Hepatic stellate cell (primary cell): ENCODE results near the gene MFSD1.
A peak's percentile ranks its signal among the peaks of the same experiment; 100 is the strongest.

ENCODE experiments used
- DNase-seq: peaks from one replicate; pipeline ENCODE4 v3.0.0; 2011; ENCODE audit warnings: low spot score

MFSD1 gene

DNA sequence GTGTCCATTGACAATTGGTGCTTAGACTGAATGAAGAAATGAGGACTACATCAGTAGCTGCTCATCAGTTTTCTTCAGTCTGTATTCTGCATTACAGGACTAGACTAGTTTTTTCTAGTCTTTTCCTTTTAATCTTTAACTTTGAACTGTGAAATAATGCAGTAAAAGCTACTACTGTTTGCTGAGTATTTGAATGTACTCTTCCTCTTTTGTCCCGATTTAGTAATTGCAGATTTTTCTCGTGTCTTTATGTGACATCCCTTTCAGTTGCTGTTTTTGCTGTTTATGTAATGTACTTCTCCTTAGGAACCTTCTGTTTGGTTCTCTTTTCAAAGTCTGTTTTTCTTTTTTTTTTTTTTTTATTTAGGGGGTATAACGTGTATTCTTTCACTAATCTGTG is 17.4 kb downstream of the MFSD1 start:
- DNase-seq, result no peak

DNA sequence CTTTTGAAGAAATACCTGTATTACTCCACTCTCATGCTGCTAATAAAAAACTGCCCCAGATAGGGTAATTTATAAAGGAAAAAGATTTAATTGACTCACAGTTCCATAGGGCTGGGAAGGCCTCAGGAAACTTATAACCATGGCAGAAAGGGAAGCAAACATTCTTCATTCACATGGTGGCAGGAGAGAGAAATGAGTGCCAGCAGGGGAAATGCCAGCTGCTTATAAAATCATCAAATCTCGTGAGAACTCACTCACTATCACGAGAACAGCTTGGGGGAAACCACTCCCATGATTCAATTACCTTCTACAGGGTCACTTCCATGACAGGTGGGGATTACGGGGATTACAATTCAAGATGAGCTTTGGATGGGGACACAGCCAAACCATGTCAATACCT is 18.7 kb downstream of the MFSD1 start:
- no peak for DNase-seq

DNA sequence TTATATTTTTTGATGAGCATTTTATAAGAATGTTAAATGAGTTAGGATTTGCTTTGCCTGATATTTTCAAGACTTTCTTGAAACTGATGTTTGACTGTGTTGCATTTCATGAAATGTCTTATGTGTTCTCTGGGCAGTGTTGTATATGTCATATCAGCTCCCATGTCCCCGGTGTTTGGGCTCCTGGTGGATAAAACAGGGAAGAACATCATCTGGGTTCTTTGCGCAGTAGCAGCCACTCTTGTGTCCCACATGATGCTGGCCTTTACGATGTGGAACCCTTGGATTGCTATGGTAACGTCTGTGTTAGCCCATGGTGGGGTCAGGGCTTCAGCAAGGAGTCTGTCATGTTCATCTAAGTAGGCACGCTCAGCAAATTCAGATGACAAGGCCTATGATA is 20.0 kb downstream of the MFSD1 start:
- DNase-seq, result no peak

DNA sequence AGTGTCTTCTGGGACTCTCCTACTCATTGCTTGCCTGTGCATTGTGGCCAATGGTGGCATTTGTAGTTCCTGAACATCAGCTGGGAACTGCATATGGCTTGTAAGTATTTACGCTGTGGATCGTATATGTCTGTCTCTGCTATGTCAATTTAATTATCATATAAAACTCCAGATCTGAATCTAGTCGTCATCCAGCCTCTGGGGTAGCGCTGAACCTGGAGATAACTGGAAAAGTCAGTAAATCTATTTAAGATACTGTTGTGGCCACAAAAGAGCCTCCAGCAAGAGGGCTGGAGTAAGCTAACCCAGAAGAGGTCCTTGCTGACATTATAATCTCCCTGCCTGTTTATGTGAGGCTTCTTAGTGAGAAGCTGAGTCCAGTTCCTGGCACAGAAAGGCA is 21.6 kb downstream of the MFSD1 start:
- no peak for DNase-seq

DNA sequence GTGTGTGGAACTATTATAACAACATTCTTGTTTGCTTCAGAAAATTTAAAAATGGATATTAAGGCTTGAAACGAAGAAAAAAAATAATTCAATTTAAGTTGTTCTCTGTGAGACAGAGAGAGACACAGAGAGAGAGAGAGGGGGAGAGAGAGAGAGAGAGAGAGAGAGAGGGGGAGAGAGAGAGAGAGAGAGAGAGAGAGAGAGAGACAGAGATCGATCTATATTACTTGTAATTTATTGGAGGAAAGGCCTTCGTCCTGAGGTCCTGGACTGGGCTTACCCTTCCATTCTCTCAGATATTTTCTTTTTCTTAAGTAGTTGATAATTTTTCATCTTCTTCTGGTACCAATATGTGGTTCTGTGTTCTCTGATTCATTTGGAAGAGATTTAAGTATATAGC is 25.9 kb downstream of the MFSD1 start:
- no peak for DNase-seq

DNA sequence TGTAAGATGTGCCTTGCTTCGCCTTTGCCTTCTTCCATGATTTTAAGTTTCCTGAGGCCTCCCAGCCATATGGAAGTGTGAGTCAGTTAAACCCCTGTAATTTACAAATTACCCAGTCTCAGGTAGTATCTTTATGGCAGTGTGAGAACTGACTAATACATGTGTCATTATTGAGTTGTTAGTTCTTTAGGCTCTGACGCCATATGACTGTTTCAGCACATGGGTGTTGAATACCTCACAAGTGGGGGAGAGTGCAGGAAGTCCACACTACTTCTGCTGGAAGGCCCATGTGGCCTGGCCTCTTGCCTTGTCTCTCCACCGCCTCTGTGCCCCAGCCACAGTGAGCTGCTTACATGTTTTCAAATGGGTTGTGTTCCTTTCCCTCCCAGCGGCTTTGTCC is 28.5 kb downstream of the MFSD1 start:
- no peak for DNase-seq

DNA sequence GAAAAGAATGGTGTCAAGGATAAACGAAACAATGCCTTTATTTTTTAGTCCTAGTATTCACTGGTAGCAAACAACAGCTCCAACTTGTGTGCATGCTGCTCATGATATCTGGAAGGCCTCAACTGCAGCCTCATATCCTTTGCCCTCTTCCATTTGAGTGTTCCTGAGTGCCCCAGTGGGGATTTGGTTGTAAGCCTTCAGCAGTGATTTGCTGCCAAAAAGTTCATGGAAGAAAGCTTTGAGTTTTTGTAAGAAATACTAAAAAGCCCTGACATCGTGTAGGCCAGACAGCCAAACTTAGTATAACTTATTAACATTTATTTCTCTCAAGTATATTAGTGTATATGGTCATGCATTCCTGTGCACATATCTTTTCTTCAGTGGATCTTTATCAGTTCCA is 30.0 kb downstream of the MFSD1 start:
- DNase-seq, result no peak

DNA sequence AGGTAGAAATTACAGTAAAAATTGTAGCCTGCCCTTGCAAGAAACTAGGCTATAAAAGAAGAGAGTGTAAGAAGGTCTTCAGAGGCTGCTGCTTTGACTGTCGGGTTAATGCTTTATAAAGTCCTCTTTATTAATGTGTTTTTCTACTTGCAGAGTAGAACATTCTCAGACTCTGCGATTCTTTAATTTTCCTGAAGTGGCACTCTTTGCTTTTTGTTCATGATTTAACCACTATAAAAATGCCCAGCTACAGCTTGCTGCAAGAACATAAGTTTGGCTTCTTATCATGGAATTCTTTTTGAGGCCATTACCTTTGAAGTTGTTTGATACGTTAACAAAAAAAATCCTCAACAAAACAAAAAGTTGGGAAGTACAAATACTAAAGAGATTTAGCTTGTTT is 33.8 kb downstream of the MFSD1 start:
- no peak for DNase-seq

DNA sequence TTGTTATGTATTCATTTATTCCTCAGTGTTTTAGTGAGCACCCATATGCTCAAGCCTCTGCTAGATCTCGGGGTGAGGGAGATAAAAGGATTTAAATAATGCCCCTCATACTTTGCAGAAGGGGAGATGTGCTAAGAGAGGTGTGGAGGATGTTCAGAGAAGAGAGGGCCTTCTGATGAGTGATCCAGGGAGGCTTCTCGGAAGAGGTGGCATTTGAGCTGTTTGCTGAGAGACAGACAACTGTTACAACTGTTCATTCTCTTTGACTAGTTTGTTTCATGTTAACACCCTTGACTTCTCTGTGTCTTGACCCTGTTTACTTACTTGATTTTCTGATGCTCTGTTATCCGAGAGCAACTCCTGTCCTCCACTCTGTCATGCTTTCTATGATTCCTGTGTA is 34.5 kb downstream of the MFSD1 start:
- DNase-seq, result no peak

DNA sequence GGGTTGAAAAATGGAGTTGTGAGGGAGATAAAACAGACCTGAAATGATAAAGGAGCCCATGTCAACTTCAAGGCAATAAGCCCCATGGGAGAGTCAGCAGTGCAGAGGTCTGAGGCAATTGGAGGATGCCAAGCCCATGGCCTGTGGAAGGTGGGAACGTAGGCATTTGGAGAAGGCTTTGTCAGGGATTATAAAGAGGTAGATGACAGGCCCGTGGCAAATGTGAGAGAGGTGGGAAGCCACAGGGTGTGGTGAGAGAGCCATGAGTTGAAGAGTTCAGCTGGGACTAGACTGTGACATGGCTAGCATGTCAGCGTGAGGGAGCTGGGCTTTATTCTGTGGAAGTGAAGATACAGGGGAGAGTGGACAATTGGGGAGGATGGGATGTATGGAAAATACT is 35.4 kb downstream of the MFSD1 start:
- DNase-seq, result no peak

DNA sequence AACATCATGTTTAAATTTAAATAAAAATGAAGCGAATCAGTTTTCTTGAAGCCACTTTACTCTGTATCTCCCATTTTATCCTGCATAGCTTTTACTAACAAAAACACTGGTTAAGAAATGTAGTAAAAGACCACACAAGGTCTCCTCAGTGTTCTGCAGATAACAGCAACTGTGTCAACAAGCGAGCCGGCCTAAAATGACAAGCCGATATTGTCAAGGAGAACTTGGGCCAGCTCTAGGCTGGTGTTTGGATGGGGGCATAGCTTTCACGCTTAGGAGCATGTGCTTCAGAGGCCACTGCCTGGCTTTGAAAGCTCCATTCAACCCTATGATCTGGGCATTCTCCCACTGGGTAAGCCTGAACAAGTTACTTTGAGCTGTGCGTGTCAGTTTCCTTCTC is 38.1 kb downstream of the MFSD1 start:
- no peak for DNase-seq

DNA sequence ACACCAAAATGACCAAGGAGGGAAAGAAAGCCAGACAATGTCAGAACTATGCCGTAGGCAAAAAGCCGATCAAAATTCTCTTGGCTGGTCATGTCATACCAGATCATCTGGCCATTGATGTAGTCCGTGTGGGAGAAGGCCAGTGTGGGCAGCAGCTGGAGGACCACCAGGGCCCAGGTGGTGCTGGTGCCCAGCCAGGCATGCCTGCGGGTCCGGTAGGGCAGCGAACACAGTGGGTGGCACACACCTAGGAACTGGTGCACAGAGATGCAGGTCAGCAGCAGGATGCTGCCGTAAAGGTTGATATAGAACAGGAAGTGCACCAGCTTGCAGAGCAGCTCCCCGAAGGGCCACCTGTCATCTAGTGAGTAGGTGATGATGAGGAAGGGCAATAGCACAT is 39.5 kb downstream of the MFSD1 start:
- DNase-seq, result no peak

DNA sequence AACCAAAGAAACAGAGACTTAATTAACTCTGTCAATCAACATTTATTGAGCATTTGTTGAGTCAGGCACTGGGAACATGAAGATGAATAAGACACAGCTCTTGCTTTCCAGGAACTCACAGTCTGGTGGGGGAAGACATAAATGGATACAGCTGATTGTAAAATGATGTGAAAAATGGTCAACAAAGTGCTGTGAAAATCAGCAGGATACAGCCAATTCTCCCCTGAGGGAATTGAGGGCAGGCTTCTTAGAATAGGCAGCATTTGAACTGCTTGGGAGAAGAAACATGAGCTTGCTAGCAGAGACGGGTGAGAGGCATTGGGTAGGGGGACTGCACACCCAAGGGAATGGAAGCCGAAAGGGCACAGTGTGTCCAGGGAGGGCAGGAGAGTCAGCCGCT is 41.1 kb downstream of the MFSD1 start:
- no peak for DNase-seq

DNA sequence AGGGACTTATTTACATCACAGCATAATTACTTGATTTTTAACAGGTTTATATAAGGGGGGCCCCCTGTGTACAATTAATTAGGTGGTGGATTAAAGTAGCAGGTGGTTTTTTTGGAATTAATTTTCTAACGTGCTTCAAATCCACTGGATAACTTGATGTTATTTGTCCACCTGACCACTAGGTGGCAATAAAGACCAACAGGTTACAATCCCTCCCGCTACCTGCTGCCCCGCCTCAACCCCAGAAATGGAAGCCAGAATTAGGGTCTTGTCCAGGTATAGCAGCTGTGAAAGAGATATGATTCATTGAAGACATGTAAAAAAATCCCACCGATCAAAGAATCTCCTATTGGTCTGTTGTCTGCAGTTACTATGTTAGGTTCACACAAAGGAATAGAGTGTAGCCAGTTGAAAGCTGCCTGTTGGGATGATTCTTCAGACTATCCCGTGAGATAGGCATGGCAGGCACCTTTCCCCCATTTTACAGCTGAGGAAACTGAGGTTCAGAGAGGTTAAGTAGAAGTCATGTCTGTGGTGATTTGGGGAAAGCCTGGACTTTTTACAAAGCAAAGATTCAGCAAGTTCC is 44.0 kb downstream of the MFSD1 start:
- peak; percentile 14 for DNase-seq

DNA sequence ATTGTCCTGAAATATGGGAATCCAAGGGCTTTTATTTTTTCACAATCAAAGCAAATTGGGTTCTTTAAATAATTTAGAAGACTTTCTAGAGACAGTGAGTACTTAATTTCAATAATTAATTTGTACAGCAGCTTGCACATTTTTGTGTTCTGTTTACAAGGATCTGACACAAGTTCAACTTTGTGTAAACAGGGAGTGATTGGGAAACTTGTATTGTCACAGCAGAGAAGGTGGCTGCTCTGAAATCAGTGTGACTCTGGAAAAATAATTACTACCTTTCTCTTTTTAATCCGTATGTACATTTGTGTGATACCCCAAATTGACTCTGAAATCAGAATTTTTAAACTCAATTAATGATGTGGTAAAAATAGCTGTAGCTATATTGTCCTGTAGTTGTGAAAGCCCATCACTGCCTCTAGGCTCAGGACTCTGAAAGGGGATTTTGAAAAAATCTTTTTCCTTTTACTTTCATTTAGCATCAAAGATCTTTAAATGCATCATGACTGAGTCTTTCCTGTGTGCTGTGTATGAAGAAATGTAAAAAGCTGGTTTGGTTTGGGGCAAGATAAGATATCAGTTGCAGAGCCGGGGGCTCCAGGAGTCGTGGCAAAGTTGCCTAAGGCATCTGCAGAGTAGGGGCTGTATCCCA is 45.1 kb downstream of the MFSD1 start:
- DNase-seq, result no peak

DNA sequence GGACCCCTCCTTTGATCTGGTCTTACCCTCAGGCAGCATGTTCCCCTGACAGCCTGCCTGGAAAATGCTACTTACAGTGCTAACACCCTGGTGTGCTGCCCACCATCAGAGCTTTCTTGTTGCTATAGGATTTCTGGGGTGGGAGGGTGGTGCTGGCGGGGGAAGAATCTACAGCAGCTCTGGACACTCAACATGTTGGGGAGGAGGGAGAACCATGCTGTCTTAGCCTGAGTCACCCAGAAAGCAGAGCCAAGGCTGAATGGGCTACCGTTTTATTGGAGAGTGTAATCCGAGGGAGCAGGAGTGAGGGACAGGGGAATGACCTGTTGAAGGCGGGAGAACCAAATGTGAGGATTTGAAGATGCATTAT is 45.6 kb downstream of the MFSD1 start:
- DNase-seq, result no peak

DNA sequence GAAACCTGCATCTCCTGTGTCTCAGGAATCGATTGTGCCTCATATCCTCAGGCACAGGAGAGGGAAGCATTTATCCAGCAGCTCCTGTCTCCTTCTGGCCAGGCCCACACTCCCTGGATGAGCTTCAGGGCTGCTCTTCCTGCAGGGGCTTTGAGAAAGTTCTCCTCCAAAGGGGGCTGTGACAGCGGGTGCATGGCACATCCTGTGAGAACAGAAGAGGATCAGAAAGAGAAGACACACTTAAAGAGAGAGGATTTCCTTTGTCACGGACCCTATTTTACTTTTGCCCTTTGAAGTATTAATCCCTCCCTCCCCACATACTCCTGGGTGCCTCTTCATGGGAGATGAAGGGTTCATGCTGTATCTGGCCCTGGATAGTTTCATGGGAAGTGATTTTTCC is 46.0 kb downstream of the MFSD1 start:
- no peak for DNase-seq

DNA sequence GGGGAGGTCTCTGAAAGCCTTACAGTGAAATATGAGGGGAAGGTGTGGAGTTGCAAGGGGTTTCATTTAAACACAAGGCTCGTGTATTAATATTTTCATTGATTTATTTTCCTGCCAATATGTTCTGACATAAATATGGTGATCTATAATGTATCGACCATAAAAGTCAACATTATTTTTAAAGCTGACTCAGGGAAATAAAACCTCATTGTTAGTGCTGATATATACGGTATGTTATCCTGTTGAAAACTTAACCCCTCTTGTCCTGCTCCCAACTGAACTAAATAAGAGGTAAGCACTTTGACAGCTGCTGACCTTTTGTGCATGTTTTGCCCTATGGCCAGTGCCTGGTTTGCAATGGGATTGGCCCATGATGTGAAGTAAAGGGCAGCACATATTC is 47.9 kb downstream of the MFSD1 start:
- no peak for DNase-seq

DNA sequence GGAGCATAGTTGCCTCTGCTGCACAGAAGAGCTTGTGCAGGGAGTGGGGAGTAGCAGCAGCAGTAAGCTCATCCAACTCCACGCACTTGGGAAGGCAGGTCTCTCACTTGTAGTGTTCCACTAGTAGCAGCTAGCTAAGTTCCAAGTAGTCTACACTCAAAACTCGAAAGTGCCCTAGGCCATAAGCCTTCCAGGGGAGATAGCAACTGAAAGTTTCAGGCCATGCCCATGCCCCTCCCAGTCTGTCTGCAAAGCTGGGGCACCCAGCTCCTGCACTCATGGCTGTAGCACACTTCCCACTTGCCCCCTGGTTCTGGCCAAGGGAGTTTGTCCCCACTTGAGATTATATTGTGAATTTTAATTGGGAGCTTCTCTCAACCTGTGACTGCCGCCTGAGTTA is 57.5 kb downstream of the MFSD1 start:
- DNase-seq, result no peak

DNA sequence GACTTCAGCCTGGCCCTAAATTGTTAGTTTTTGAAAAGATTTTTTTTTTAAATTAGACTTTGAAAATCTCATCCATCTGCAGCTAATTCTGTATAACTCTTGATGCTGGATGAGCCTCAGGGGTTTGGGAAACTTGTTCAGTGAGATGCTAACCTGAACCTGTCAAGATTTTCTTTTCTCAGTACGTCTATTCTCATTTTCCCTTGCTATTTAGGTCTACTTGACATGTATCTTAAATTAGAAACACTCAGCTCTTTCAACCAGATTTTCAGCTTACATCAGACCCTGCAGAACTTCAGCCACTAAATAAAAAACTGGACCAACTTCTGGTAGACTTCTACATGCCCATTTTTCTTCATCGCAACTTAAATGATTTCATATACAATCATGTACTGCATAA is 61.4 kb downstream of the MFSD1 start:
- DNase-seq, result no peak

DNA sequence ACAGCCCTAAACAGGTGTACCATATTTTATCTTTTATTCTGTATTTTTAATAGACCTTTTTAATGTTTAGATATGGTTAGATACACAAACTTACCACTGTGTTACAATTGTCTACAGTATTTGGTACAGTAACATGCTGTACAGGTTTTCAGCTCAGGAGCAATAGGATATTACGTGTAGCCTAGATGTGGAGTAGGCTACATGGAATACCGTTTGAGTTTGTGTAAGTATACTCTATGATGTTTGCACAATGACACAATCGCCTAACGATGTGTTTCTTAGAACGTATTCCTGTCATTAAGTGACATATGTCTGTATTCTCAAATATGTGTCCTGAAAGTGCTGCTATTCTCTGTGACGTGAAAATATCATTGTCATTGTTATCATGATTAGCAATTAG is 62.6 kb downstream of the MFSD1 start:
- DNase-seq, result no peak

DNA sequence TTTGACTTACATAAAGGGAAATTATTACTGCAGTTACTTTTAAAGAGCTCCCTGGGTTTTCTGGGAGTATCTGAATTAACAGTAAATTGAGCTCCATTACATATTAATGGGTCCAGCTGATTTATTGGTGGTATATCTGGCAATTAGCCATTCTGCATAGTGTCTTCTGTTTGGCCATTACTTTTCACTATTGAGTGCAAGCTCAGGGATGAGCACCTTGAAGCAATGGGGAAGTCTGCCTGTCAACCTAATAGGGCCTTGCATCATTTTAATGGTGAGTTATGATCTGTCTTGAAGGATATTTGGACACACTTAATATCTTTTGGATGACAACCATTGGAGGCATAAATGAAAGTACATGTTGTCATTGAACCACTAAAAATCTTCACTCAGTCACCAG is 73.8 kb downstream of the MFSD1 start:
- DNase-seq, result no peak
